ENCODE results near the gene LIPF. TPM values are rescaled to one million over a fixed set of nuclear protein-coding genes. Genes with fewer than 3 reads are reported as not detected.

Gene LIPF
- total RNA-seq, 2 experiments from 2014 or later = not detected

- Mint-ChIP-seq H3K36me3 (ENCODE audit: low read depth) (no peaks in the 10 kb centered on the region), H3K9me3 (no peaks in the 10 kb centered on the region), H3K27ac (no peak overlapping the region), H3K4me1 (ENCODE audit: low read depth) (peaks cover 4% of the 10 kb centered on the region), H3K4me3 (no peak overlapping the region), H3K27me3 (peaks cover 7% of the 10 kb centered on the region)
- TF ChIP-seq CTCF (IDR thresholded peaks at IDR 0.05) = no peak
- DNase-seq (no peak), ATAC-seq (no peak)
- intact Hi-C loops (cut with micrococcal nuclease) = no loop called here
- CTCF ChIA-PET = interaction anchor here (1.3 kb wide), 1 partner anchor 89 kb away, joined by 3 read pairs; no protein-coding TSS in a partner anchor
- POLR2A ChIA-PET = no interaction called here
Observed at GRCh38 chr10:88721392-88721791, 57.1 kb downstream of the LIPF start.

DNA sequence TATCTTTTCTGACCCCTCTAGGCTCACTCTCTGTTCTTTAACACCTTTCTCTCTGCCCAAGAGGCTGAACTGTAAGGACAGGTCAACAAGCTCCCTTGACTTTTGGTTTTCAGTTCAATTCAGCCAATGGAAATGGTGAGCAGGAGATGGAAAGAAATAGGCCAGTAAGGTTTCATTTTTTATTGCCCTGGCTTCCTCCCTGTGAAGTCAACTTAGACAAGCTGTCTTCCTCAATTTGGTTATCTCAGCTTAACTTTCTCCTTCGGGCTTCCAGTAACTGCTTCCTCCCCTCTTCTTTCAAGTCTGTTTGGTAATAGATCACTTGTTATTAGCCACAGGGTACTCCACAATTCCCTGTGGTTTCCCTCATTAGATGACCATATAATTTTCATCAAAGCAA, 61.6 kb downstream of the LIPF start:
- Mint-ChIP-seq H3K36me3 (ENCODE audit: low read depth) (no peaks in the 10 kb centered on the region), H3K4me1 (ENCODE audit: low read depth) (peaks cover 4% of the 10 kb centered on the region), H3K9me3 (no peaks in the 10 kb centered on the region), H3K27me3 (peaks cover 4% of the 10 kb centered on the region), H3K4me3 (no peak overlapping the region), H3K27ac (no peak overlapping the region)
- no peak for DNase-seq
- no peak for TF ChIP-seq CTCF (IDR thresholded peaks at IDR 0.05)
- no peak for ATAC-seq
- intact Hi-C loops (cut with micrococcal nuclease) = no loop called here
- ChIA-PET CTCF (interaction anchor here (1.6 to 5.2 kb wide), 2 partner anchors 8 to 36 kb away, joined by 4 to 33 read pairs; no protein-coding TSS in a partner anchor), POLR2A (no interaction called here)

DNA sequence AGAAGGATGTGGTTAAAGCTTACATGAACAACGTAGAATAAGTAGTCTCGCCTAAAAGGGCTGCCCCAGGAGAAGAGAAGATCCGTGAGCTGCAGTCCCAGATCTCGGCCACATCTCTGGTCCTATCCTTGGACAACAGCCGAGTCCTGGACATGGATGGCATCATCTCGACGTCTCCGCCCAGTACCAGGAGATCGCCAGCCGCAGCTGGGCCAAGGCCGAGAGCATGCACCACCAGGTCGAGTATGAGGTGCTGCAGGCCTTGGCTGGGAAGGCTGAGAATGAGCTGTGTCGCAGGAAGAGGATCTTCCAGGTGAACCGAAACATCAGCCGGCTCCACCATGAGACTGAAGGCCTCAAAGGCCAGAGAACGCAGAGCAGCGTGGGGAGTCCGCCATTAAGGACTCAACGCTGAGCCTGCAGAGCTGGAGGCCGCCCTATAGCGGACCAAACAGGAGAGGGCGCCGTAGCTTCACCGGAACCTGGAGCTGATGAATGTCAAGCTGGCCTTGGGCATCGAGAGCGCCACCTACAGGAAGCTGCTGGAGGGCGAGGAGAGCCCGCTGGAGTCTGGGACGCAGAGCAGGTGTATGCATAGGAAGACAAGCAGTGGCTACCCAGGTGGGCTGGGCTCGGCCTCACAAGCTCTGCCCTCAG, 64.0 kb downstream of the LIPF start:
- no peaks in the 10 kb centered on the region for H3K36me3 Mint-ChIP-seq (ENCODE audit: low read depth)
- TF ChIP-seq CTCF (IDR thresholded peaks at IDR 0.05) = peak; percentile 61
- ATAC-seq = peak; percentile 81
- H3K4me1 Mint-ChIP-seq (ENCODE audit: low read depth) = peaks cover 4% of the 10 kb centered on the region
- H3K27me3 Mint-ChIP-seq = peaks cover 4% of the 10 kb centered on the region
- no peak overlapping the region for H3K4me3 Mint-ChIP-seq
- CTCF ChIA-PET = interaction anchor here (0.7 to 5.2 kb wide), 37 partner anchors 8 to 875 kb away, joined by 3 to 33 read pairs (median 4); partner anchors contain the start of gene LIPM
- intact Hi-C loops (cut with micrococcal nuclease) = no loop called here
- H3K27ac Mint-ChIP-seq = no peak overlapping the region
- H3K9me3 Mint-ChIP-seq = no peaks in the 10 kb centered on the region
- POLR2A ChIA-PET = interaction anchor here (1.4 kb wide), 1 partner anchor 206 kb away, joined by 3 read pairs; no protein-coding TSS in a partner anchor
- peak; percentile 78 for DNase-seq

Other genes starting within 250 kb of the LIPF start
- 1 to 10 TPM; 4.5 TPM for gene RNLS, start 81.1 kb upstream of the LIPF start, total RNA-seq
- gene LIPJ, start 77.7 kb upstream of the LIPF start, total RNA-seq = not detected
- gene LIPK, start 41.8 kb downstream of the LIPF start, total RNA-seq = not detected
- not detected for gene LIPN, start 95.6 kb downstream of the LIPF start, total RNA-seq
- gene LIPM, start 138.3 kb downstream of the LIPF start, total RNA-seq = not detected
- not detected for gene ANKRD22, start 187.4 kb downstream of the LIPF start, total RNA-seq
- 10 to 100 TPM; 71.1 to 76.5 TPM for gene STAMBPL1, start 215.8 kb downstream of the LIPF start, total RNA-seq

Data from activated CD8-positive, alpha-beta T cell treated with anti-CD3 and anti-CD28 coated beads for 36 hours (primary cell).